HCT116 (cell line): Measurements from ENCODE around the gene ROR2.

Source experiments
- ATF3 ChIP-seq: IDR thresholded peaks from 2 replicates; pipeline ENCODE4 v1.6.1; 2012
- CEBPB ChIP-seq: IDR thresholded peaks from 2 replicates; pipeline ENCODE4 v1.6.1; 2012; ENCODE audit warnings: low read depth
- CTCF ChIP-seq, 3 experiments: fragments of 200-600 bp in 1 of 3; sonication (generic) in 1 of 3; IDR thresholded peaks in 2 of 3; conservative IDR thresholded peaks in 1 of 3; 2 replicates each; pipeline ENCODE4 v1.5.1; 2012 to 2017; ENCODE audit warnings: low read depth in 2 of 3, low read length in 2 of 3, antibody characterized with exemption in 1 of 3, borderline replicate concordance in 1 of 3, control low read depth in 1 of 3, mild to moderate bottlenecking in 1 of 3, mixed read lengths in 1 of 3, mixed run types in 1 of 3, moderate library complexity in 1 of 3; ENCODE audit not compliant: insufficient read depth in 1 of 3
- EGR1 ChIP-seq: IDR thresholded peaks from 2 replicates; pipeline ENCODE4 v1.6.1; 2012; ENCODE audit warnings: low read depth
- EZH2 ChIP-seq: fragments of 200-600 bp; sonication (generic); IDR thresholded peaks from 2 replicates; pipeline ENCODE4 v1.6.1; 2017; ENCODE audit warnings: antibody characterized with exemption, mixed run types
- POLR2A ChIP-seq: IDR thresholded peaks from 2 replicates; pipeline ENCODE4 v1.7.0; 2011; ENCODE audit warnings: borderline replicate concordance; ENCODE audit not compliant: insufficient read depth, insufficient read length; ENCODE audit errors: extremely low read depth
- POLR2AphosphoS5 ChIP-seq: IDR thresholded peaks from 2 replicates; pipeline ENCODE4 v1.6.1; 2011; ENCODE audit warnings: mild to moderate bottlenecking, low read depth, low read length, moderate library complexity
- RAD21 ChIP-seq: IDR thresholded peaks from 2 replicates; pipeline ENCODE4 v1.6.1; 2012; ENCODE audit warnings: low read depth, mild to moderate bottlenecking
- SIN3A ChIP-seq: IDR thresholded peaks from 2 replicates; pipeline ENCODE4 v1.6.1; 2012; ENCODE audit warnings: low read depth
- SP1 ChIP-seq: IDR thresholded peaks from 2 replicates; pipeline ENCODE4 v1.6.1; 2012; ENCODE audit warnings: low read depth
- TCF7L2 ChIP-seq: IDR thresholded peaks from 2 replicates; pipeline ENCODE4 v1.7.0; 2011; ENCODE audit warnings: borderline replicate concordance, inconsistent platforms; ENCODE audit not compliant: insufficient read depth, insufficient read length; ENCODE audit errors: extremely low read depth
- YY1 ChIP-seq: IDR thresholded peaks from 2 replicates; pipeline ENCODE4 v1.6.1; 2011; ENCODE audit warnings: low read length, low read depth, moderate library complexity, mild to moderate bottlenecking; ENCODE audit not compliant: insufficient replicate concordance; ENCODE audit errors: extremely low read depth
- ZBTB33 ChIP-seq: IDR thresholded peaks from 2 replicates; pipeline ENCODE4 v1.6.1; 2011; ENCODE audit warnings: mild to moderate bottlenecking, low read length, moderate library complexity; ENCODE audit not compliant: insufficient replicate concordance; ENCODE audit errors: extremely low read depth

- TF ChIP-seq SIN3A, result no peak
- TF ChIP-seq CTCF (IDR thresholded peaks at IDR 0.05 in 2 of 3, conservative IDR thresholded peaks at IDR 0.05 in 1 of 3; ENCODE audit: borderline replicate concordance in 1 of 3, insufficient read depth in 1 of 3, low read depth in 2 of 3, low read length in 2 of 3), result no peak
- no peak for TF ChIP-seq ATF3
- no peak for TF ChIP-seq ZBTB33
- no peak for TF ChIP-seq TCF7L2
- no peak for TF ChIP-seq EZH2
- TF ChIP-seq RAD21, result no peak
- TF ChIP-seq SP1, result no peak
- TF ChIP-seq POLR2AphosphoS5, result no peak
- TF ChIP-seq YY1, result no peak
- no peak for TF ChIP-seq EGR1
- TF ChIP-seq POLR2A, result no peak
- TF ChIP-seq CEBPB, result no peak
These were observed 56.0 kb downstream of the ROR2 start for GRCh38 chr9:91894023-91894422.
